Measurements from ENCODE around the gene TM4SF18. TPM values are rescaled to one million over a fixed set of nuclear protein-coding genes. Genes with fewer than 3 reads are reported as not detected.

The TM4SF18 gene
- total RNA-seq, 1 donor from 2014 or later = not detected

DNA sequence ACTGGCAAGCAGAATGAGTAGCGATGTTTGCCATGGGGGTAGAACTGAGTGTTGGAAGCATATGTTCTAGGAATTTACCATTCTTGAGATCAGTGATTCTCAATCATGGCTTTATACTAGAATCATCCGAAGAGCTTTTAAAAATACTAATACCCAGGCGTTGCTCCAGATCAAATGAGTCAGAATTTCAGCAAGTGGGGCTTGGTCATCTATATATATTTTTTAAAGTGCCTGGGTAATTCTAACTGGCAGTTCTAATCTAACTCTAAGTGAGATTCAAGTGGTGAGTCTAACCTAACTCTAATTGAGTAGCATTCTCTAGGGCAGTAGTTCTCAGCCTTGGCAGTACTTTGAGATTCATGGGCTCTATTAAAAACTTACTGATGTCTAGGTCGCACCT is 23.2 kb upstream of the TM4SF18 start:
- H3K4me3 Mint-ChIP-seq (ENCODE audit: unreplicated experiment) = no peak overlapping the region
- TF ChIP-seq CTCF (IDR thresholded peaks at IDR 0.05; ENCODE audit: partially characterized antibody, unreplicated experiment) = no peak
- H3K27me3 Mint-ChIP-seq (ENCODE audit: unreplicated experiment) = no peaks in the 10 kb centered on the region
- DNase-seq = no peak
- no peaks in the 10 kb centered on the region for H3K36me3 Mint-ChIP-seq (ENCODE audit: unreplicated experiment)
- H3K27ac Mint-ChIP-seq (ENCODE audit: unreplicated experiment) = no peak overlapping the region
- no peaks in the 10 kb centered on the region for H3K9me3 Mint-ChIP-seq (ENCODE audit: unreplicated experiment)
- no peaks in the 10 kb centered on the region for H3K4me1 Mint-ChIP-seq (ENCODE audit: low read depth, unreplicated experiment)

GRCh38 chr3:149356044-149356592 is 22.7 kb upstream of the TM4SF18 start:
- Mint-ChIP-seq H3K9me3 (ENCODE audit: unreplicated experiment) (no peaks in the 10 kb centered on the region), H3K36me3 (ENCODE audit: unreplicated experiment) (no peaks in the 10 kb centered on the region), H3K4me3 (ENCODE audit: unreplicated experiment) (no peak overlapping the region), H3K27ac (ENCODE audit: unreplicated experiment) (no peak overlapping the region), H3K4me1 (ENCODE audit: low read depth, unreplicated experiment) (no peaks in the 10 kb centered on the region), H3K27me3 (ENCODE audit: unreplicated experiment) (no peaks in the 10 kb centered on the region)
- DNase-seq = no peak
- TF ChIP-seq CTCF (IDR thresholded peaks at IDR 0.05; ENCODE audit: partially characterized antibody, unreplicated experiment) = no peak

GRCh38 chr3:149353581-149354184 is 20.2 kb upstream of the TM4SF18 start:
- Mint-ChIP-seq H3K9me3 (ENCODE audit: unreplicated experiment) (no peaks in the 10 kb centered on the region), H3K4me3 (ENCODE audit: unreplicated experiment) (no peak overlapping the region), H3K4me1 (ENCODE audit: low read depth, unreplicated experiment) (no peaks in the 10 kb centered on the region), H3K27me3 (ENCODE audit: unreplicated experiment) (no peaks in the 10 kb centered on the region), H3K27ac (ENCODE audit: unreplicated experiment) (no peak overlapping the region), H3K36me3 (ENCODE audit: unreplicated experiment) (no peaks in the 10 kb centered on the region)
- no peak for TF ChIP-seq CTCF (IDR thresholded peaks at IDR 0.05; ENCODE audit: partially characterized antibody, unreplicated experiment)
- DNase-seq = no peak

DNA sequence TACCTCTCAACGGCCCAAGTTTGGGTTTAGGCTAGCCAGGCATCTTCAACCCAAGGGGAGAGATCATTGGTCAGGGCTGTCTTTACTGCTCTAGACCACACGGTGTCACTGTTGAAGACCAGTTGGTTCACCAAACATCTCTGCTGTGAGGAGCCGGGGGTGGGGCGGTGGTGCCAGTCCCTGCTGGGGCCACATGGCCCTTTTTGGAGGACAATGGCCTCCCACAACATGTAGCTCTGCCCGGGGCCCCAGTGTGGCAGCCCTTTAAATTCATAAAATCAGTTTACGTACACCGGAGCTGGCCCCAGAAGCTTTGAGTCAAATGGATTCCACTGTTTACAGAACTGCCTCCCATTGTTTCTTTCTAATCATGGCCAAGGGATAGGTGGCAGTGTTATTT is 19.1 kb upstream of the TM4SF18 start:
- peak; percentile 69 for TF ChIP-seq CTCF (IDR thresholded peaks at IDR 0.05; ENCODE audit: partially characterized antibody, unreplicated experiment)
- Mint-ChIP-seq H3K27ac (ENCODE audit: unreplicated experiment) (no peak overlapping the region), H3K27me3 (ENCODE audit: unreplicated experiment) (no peaks in the 10 kb centered on the region), H3K9me3 (ENCODE audit: unreplicated experiment) (no peaks in the 10 kb centered on the region), H3K36me3 (ENCODE audit: unreplicated experiment) (no peaks in the 10 kb centered on the region), H3K4me1 (ENCODE audit: low read depth, unreplicated experiment) (no peaks in the 10 kb centered on the region), H3K4me3 (ENCODE audit: unreplicated experiment) (no peak overlapping the region)
- peak; percentile 56 for DNase-seq

GRCh38 chr3:149343951-149344350 is 10.5 kb upstream of the TM4SF18 start:
- Mint-ChIP-seq H3K4me1 (ENCODE audit: low read depth, unreplicated experiment) (no peaks in the 10 kb centered on the region), H3K36me3 (ENCODE audit: unreplicated experiment) (no peaks in the 10 kb centered on the region), H3K4me3 (ENCODE audit: unreplicated experiment) (no peak overlapping the region), H3K9me3 (ENCODE audit: unreplicated experiment) (no peaks in the 10 kb centered on the region), H3K27ac (ENCODE audit: unreplicated experiment) (no peak overlapping the region), H3K27me3 (ENCODE audit: unreplicated experiment) (no peaks in the 10 kb centered on the region)
- no peak for DNase-seq
- peak; percentile 54 for TF ChIP-seq CTCF (IDR thresholded peaks at IDR 0.05; ENCODE audit: partially characterized antibody, unreplicated experiment)

All from glutamatergic neuron (in vitro differentiated cells).